ENCODE data around the gene KRT25.
A peak's percentile ranks its signal among the peaks of the same experiment; 100 is the strongest.

Gene KRT25
- 0 to 1.4 (median 0) reads per million in 17 experiments for total RNA-seq

GRCh38 chr17:40755231-40755630, at the start of gene KRT25:
Gene KRT25 (minus strand): TSS chr17:40755331. CDS start chr17:40755271, 60 bp downstream.
- no peak for DNase-seq

- peak; percentile 73 to 86 (median 80) for DNase-seq
Measured at GRCh38 chr17:40803617-40804082, 48.5 kb upstream of the KRT25 start.

GRCh38 chr17:40801157-40801556, 46.0 kb upstream of the KRT25 start:
- DNase-seq = no peak

- no peak for DNase-seq
Measured at GRCh38 chr17:40800381-40800780, 45.2 kb upstream of the KRT25 start.

GRCh38 chr17:40799859-40800258, 44.7 kb upstream of the KRT25 start, which contains the start of gene KRT28:
Gene KRT28 (minus strand): TSS chr17:40799959. CDS start chr17:40799893, 66 bp downstream.
- no peak for DNase-seq

GRCh38 chr17:40796846-40797245, 41.7 kb upstream of the KRT25 start:
- DNase-seq = no peak

GRCh38 chr17:40795019-40795667, 40.0 kb upstream of the KRT25 start:
- no peak for DNase-seq

- peak in 1 of 4 experiments; percentile 13 for DNase-seq
Measured at GRCh38 chr17:40794466-40794865, 39.3 kb upstream of the KRT25 start.

GRCh38 chr17:40793832-40794231, 38.7 kb upstream of the KRT25 start:
- no peak for DNase-seq

GRCh38 chr17:40791787-40792436, 36.8 kb upstream of the KRT25 start:
- peak in 2 of 4 experiments; percentile 4 to 9 for DNase-seq

- no peak for DNase-seq
Measured at GRCh38 chr17:40791111-40791510, 36.0 kb upstream of the KRT25 start.

GRCh38 chr17:40782450-40782849, 27.3 kb upstream of the KRT25 start, which contains the start of gene KRT27:
Gene KRT27 (minus strand): TSS chr17:40782550. CDS start chr17:40782493, 57 bp downstream.
- DNase-seq = no peak

GRCh38 chr17:40779181-40779909, 24.2 kb upstream of the KRT25 start:
- DNase-seq = peak in 1 of 4 experiments; percentile 5

GRCh38 chr17:40778461-40778860, 23.3 kb upstream of the KRT25 start:
- DNase-seq = no peak

- DNase-seq = no peak
Measured at GRCh38 chr17:40777971-40778370, 22.8 kb upstream of the KRT25 start.

GRCh38 chr17:40777459-40777858, 22.3 kb upstream of the KRT25 start:
- no peak for DNase-seq

- DNase-seq = no peak
Measured at GRCh38 chr17:40775945-40776344, 20.8 kb upstream of the KRT25 start.

- DNase-seq = no peak
Measured at GRCh38 chr17:40772101-40772500, 17.0 kb upstream of the KRT25 start, which contains the start of gene KRT26. Gene KRT26 (minus strand): TSS chr17:40772201. CDS start chr17:40772113, 88 bp downstream.

- no peak for DNase-seq
Measured at GRCh38 chr17:40765657-40766056, 10.5 kb upstream of the KRT25 start.

- DNase-seq = no peak
Measured at GRCh38 chr17:40763752-40764151, 8.6 kb upstream of the KRT25 start.

- DNase-seq = no peak
Measured at GRCh38 chr17:40760105-40761016, 5.2 kb upstream of the KRT25 start.

- no peak for DNase-seq
Measured at GRCh38 chr17:40753804-40754203, 1.3 kb downstream of the KRT25 start.

All from suppressor macrophage (primary cell).